Measurements from ENCODE around the gene DCST1. TPM values are rescaled to one million over a fixed set of nuclear protein-coding genes. Genes with fewer than 3 reads are reported as not detected.

The DCST1 gene
- total RNA-seq, 1 donor from 2014 or later = not detected

DNA sequence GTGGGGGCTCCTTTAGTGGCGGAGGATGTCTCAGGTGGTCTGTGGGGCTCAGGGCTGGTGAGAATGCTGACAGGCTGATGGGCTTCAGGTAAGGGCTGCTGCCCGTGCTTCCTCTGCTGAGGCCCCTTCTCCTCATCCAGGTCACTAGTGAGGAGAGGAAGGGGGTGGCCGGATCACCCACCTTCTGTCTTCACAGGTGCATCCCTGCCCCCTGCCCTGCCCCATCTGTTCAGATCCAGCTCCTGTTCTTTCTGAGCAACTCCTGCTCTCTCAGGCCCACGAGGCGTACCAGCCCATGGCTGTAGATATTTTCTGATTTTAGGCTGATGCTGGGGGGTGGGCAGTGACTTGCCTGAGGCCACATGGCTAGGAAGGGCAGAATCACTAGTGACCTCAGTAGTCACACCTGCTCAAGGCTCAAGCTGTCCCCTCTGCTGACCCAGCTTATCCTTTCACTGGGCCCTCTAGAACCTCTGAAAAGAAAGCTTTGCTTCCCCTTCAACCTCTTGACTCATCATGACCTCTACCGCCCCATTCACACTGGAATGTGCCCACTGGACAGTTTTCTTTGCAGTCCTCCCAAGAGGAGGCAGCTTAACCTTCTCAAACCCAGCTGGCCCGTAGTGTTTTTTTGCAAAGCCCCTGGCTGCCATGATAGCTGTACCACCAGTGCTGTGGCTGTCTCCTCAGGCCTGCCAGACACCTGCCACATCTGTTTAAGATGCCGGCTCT is 14.8 kb upstream of the DCST1 start:
- H3K27ac Mint-ChIP-seq = peak overlapping the region; percentile 49
- H3K27me3 Mint-ChIP-seq = no peaks in the 10 kb centered on the region
- TF ChIP-seq, protein P1, sequence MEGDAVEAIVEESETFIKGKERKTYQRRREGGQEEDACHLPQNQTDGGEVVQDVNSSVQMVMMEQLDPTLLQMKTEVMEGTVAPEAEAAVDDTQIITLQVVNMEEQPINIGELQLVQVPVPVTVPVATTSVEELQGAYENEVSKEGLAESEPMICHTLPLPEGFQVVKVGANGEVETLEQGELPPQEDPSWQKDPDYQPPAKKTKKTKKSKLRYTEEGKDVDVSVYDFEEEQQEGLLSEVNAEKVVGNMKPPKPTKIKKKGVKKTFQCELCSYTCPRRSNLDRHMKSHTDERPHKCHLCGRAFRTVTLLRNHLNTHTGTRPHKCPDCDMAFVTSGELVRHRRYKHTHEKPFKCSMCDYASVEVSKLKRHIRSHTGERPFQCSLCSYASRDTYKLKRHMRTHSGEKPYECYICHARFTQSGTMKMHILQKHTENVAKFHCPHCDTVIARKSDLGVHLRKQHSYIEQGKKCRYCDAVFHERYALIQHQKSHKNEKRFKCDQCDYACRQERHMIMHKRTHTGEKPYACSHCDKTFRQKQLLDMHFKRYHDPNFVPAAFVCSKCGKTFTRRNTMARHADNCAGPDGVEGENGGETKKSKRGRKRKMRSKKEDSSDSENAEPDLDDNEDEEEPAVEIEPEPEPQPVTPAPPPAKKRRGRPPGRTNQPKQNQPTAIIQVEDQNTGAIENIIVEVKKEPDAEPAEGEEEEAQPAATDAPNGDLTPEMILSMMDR (conservative IDR thresholded peaks at IDR 0.05) = no peak
- H3K4me1 Mint-ChIP-seq (ENCODE audit: unreplicated experiment) = peaks cover 25% of the 10 kb centered on the region
- H3K9me3 Mint-ChIP-seq = no peaks in the 10 kb centered on the region
- H3K36me3 Mint-ChIP-seq = no peaks in the 10 kb centered on the region
- DNase-seq (ENCODE audit: extremely low spot score, unreplicated experiment) = no peak
- H3K4me3 Mint-ChIP-seq = peak overlapping the region; percentile 43

DNA sequence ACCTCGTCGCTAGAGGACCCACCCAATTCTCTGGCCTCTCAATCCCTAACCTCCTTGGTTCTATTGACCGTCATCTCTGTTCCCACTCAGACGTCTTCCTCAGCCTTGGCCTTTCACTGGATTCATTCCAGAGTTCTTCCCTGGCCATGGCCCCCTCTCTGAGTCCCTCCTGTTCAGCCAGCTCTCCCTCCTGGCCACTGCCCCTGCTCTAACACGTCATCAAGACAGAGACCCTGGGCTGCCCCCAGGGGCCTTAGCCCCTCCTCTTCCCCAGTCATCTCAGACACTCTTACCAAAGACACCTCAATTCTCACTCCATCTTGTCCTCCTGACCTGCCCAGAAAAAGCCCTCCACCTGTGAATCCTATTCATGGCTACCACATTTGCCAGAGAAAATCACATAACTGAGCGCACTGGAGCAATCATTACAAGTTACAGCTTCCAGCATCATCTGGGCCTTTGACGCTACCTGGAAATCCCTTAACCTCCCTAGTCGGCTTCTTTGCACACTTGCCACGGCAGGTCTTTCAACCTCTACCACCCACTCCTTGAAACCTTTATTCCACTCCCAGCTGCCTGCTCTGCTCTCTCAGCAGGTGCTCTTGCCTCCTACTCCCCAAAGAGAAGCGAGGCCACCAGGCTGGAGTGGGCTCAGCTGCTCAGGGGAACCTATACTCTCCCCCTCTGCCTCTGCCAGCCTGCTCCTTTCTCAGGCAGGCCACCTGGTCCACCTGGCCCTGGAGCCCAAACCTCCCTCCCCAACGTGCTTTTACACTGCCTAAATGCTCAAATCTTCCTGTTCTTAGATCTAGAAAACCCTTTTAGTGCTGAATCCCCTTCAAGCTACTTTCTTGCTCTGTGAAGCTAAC is 14.0 kb upstream of the DCST1 start:
- peak overlapping the region; percentile 58 for H3K4me3 Mint-ChIP-seq
- peaks cover 25% of the 10 kb centered on the region for H3K4me1 Mint-ChIP-seq (ENCODE audit: unreplicated experiment)
- H3K36me3 Mint-ChIP-seq = no peaks in the 10 kb centered on the region
- DNase-seq (ENCODE audit: extremely low spot score, unreplicated experiment) = no peak
- no peaks in the 10 kb centered on the region for H3K27me3 Mint-ChIP-seq
- TF ChIP-seq, protein P1 (conservative IDR thresholded peaks at IDR 0.05) = no peak
- no peaks in the 10 kb centered on the region for H3K9me3 Mint-ChIP-seq
- peak overlapping the region; percentile 49 for H3K27ac Mint-ChIP-seq

DNA sequence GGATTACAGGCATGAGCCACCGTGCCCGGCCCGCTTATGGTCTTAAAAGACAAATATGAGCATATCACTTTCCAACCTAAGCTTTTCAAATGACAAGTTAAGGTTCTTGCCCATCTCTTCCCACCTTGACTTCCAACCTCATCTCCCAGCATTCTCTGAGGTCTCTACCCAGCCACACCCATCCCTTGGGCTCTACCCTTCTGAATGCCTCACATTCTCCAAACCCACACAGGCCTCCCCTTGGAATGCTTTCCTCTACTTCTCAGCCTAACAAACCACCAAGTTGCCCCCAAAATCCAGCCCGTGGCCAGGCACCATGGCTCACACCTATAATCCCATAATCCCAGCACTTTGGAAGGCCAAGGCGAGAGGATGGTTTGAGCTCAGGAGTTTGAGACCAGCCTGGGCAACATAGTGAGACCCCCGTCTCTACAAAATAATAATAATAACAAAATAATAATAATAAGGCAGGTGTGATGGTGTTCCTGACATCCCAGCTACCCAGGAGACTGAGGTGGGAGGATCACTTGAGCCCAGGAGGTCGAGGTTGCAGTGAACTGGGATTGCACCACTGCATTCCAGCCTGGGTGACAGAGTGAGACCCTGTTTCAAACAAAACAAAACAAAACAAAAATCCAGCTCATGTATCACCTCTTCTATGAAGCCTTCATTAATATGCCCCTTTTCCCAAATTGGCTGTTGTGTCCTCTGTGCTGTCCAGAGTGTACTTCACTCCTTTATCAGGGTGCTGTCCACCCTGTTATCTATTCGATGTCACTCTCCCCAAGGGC is 11.3 kb upstream of the DCST1 start:
- Mint-ChIP-seq H3K27me3 (no peaks in the 10 kb centered on the region), H3K4me3 (peak overlapping the region; percentile 4), H3K4me1 (ENCODE audit: unreplicated experiment) (peaks cover 25% of the 10 kb centered on the region), H3K27ac (peak overlapping the region; percentile 30), H3K36me3 (no peaks in the 10 kb centered on the region), H3K9me3 (no peaks in the 10 kb centered on the region)
- TF ChIP-seq, protein P1 (conservative IDR thresholded peaks at IDR 0.05) = no peak
- no peak for DNase-seq (ENCODE audit: extremely low spot score, unreplicated experiment)

DNA sequence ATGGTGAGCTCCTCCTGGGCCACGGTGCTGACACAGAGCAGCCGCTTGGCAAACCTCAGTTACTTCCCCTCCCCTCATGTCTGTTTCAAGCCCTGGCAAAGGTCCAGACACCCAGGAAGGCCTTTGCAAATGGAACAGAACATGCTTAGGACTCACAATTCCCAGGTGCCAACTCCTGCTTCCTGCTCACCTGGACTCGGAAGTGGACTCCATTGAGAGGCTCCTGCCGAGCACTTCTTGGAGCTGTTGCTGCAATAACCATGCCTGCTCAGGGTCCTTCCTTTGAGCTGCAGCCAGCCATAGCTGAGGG is 10.7 kb upstream of the DCST1 start:
- DNase-seq (ENCODE audit: extremely low spot score, unreplicated experiment) = no peak
- no peaks in the 10 kb centered on the region for H3K9me3 Mint-ChIP-seq
- H3K27ac Mint-ChIP-seq = no peak overlapping the region
- H3K27me3 Mint-ChIP-seq = no peaks in the 10 kb centered on the region
- TF ChIP-seq, protein P1 (conservative IDR thresholded peaks at IDR 0.05) = no peak
- peaks cover 25% of the 10 kb centered on the region for H3K4me1 Mint-ChIP-seq (ENCODE audit: unreplicated experiment)
- no peaks in the 10 kb centered on the region for H3K36me3 Mint-ChIP-seq
- H3K4me3 Mint-ChIP-seq = no peak overlapping the region

DNA sequence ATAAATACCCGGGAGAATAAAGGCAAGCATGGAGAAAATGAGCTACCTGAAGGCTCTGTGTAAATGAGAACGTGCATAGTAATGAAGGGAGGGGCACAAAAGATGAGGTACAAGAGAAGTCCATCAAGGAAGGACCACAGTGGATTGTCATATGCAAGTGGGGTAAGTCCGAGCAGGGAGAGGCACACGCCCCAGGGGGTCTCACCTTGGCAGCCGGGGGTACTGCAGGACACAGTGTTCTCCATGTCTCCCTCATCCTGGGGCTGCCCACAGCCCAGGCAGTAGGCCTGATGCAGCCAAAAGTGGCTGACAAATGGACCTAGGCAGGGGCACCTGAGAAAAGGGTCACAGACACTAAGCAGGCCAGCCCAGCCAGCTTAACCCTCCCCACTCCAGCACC is 10.0 kb upstream of the DCST1 start:
- Mint-ChIP-seq H3K9me3 (no peaks in the 10 kb centered on the region), H3K36me3 (no peaks in the 10 kb centered on the region), H3K27me3 (no peaks in the 10 kb centered on the region), H3K4me3 (no peak overlapping the region), H3K4me1 (ENCODE audit: unreplicated experiment) (peaks cover 25% of the 10 kb centered on the region), H3K27ac (peak overlapping the region; percentile 12)
- TF ChIP-seq, protein P1 (conservative IDR thresholded peaks at IDR 0.05) = no peak
- no peak for DNase-seq (ENCODE audit: extremely low spot score, unreplicated experiment)

Data from type B pancreatic cell (in vitro differentiated cells).